Measurements from ENCODE around the gene MTMR1. TPM values are rescaled to one million over a fixed set of nuclear protein-coding genes. Genes with fewer than 3 reads are reported as not detected.

MTMR1 gene
- polyA plus RNA-seq, 2 donors: 19.2 to 21.2 TPM

DNA sequence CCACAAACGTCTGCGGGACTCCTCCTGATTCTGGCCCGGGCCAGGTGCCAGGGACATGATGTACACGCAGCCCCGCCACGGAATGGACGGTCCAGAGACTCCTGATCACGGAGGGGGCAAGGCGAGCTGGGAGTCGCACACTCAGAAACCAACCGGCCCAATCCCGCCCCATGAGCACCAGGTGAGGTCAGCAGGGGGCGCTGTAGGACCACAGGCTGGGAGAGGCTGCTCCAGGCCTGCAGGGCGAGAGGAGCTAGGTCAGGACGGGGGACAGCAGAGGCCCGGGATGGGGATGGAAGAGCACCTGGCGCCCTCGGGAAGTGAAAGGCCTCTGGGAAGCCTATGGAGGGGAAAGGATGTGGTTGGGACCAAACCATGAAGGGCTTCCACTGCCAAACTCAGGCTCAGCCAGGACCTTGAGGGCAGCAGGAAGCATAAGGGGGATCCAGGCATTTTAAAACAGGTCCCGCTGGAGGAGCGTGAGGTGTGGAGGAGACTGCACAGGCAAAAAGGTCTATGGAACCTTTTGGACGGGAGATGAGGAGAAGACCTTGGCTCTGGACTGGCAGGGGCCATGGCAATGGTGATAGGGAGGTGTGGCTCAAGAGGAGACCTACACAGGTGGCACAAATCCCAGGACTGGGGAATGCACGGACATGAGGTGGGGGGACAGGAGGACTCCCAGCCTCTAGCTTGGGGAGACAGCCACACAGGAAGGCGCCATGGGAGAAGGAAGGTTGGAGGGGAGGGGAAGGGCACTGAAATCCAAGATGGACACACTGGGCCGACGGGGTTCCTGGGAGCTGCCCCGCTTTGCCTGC is 79.2 kb downstream of the MTMR1 start:
- 30 to 37% methylated on average over 25 to 26 of the region's 26 CpGs for WGBS, 2 donors
- Histone ChIP-seq H3K9me3 (ENCODE audit: control insufficient read depth in 2 of 2, insufficient read depth in 1 of 2, low read depth in 1 of 2, low read length in 1 of 2) (no peaks in the 10 kb centered on the region), H3K27ac (ENCODE audit: low read depth in 2 of 2, low read length in 1 of 2) (no peak overlapping the region), H3K27me3 (ENCODE audit: control insufficient read depth in 1 of 2, insufficient read depth in 2 of 2, low read length in 2 of 2) (no peaks in the 10 kb centered on the region), H3K36me3 (ENCODE audit: control insufficient read depth in 2 of 2, insufficient read depth in 2 of 2, low read length in 1 of 2) (peaks cover 0 to 6% of the 10 kb centered on the region in 2 donors), H3K4me1 (ENCODE audit: control insufficient read depth in 2 of 2, insufficient read depth in 2 of 2, low read length in 1 of 2) (peaks cover 0 to 2% of the 10 kb centered on the region in 2 donors), H3K4me3 (ENCODE audit: low read depth in 1 of 2, low read length in 2 of 2) (no peak overlapping the region)

DNA sequence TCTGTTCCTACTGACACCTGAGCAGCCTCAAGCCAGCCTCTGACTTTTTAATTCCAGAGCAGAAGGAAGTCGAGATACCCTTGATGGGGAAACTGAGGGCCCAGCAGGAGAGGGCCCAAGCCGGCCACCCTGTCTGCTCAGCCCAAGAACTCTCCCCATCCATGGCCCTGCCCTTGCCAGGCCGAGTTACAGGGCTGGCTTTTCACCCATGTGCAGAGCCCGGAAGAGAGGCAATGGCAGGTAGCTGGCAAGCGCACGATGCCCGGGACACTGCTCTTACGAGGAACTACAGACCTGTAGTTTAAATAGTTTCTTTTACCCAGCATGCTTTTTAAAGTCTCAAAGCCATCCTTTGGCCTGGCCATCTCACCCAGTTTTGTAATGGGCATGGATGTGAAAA is 79.9 kb downstream of the MTMR1 start:
- peaks cover 0 to 6% of the 10 kb centered on the region in 2 donors for H3K36me3 ChIP-seq (ENCODE audit: control insufficient read depth in 2 of 2, insufficient read depth in 2 of 2, low read length in 1 of 2)
- no peak overlapping the region for H3K4me3 ChIP-seq (ENCODE audit: low read depth in 1 of 2, low read length in 2 of 2)
- no peak overlapping the region for H3K27ac ChIP-seq (ENCODE audit: low read depth in 2 of 2, low read length in 1 of 2)
- H3K4me1 ChIP-seq (ENCODE audit: control insufficient read depth in 2 of 2, insufficient read depth in 2 of 2, low read length in 1 of 2): peaks cover 0 to 2% of the 10 kb centered on the region in 2 donors
- no peaks in the 10 kb centered on the region for H3K9me3 ChIP-seq (ENCODE audit: control insufficient read depth in 2 of 2, insufficient read depth in 1 of 2, low read depth in 1 of 2, low read length in 1 of 2)
- H3K27me3 ChIP-seq (ENCODE audit: control insufficient read depth in 1 of 2, insufficient read depth in 2 of 2, low read length in 2 of 2): no peaks in the 10 kb centered on the region
- WGBS, 2 donors: 85 to 91% methylated on average over 8 of the region's 8 CpGs

DNA sequence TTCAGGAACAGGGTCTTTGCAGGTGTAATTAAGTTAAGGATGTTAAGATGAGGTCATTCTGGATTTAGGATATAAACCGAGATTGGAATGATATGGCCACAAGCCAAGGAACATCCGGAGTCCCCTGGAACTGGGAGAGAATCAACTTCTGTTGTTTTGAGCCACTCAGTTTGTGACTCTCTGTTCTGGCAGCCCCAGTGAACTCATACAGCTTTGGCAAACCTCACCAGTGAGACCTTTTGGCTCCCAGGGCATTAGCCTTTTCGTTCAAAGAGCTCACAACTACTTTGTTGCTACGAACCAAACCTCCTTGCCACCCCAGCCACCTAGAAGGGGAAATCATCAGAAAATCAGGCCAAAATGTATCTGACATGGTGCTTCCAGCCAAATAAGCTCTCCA is 80.4 kb downstream of the MTMR1 start:
- Histone ChIP-seq H3K36me3 (ENCODE audit: control insufficient read depth in 2 of 2, insufficient read depth in 2 of 2, low read length in 1 of 2) (peaks cover 0 to 6% of the 10 kb centered on the region in 2 donors), H3K27ac (ENCODE audit: low read depth in 2 of 2, low read length in 1 of 2) (no peak overlapping the region), H3K4me3 (ENCODE audit: low read depth in 1 of 2, low read length in 2 of 2) (no peak overlapping the region), H3K27me3 (ENCODE audit: control insufficient read depth in 1 of 2, insufficient read depth in 2 of 2, low read length in 2 of 2) (no peaks in the 10 kb centered on the region), H3K4me1 (ENCODE audit: control insufficient read depth in 2 of 2, insufficient read depth in 2 of 2, low read length in 1 of 2) (peaks cover 0 to 2% of the 10 kb centered on the region in 2 donors), H3K9me3 (ENCODE audit: control insufficient read depth in 2 of 2, insufficient read depth in 1 of 2, low read depth in 1 of 2, low read length in 1 of 2) (no peaks in the 10 kb centered on the region)
- 61 to 71% methylated on average over 4 of the region's 4 CpGs for WGBS, 2 donors

DNA sequence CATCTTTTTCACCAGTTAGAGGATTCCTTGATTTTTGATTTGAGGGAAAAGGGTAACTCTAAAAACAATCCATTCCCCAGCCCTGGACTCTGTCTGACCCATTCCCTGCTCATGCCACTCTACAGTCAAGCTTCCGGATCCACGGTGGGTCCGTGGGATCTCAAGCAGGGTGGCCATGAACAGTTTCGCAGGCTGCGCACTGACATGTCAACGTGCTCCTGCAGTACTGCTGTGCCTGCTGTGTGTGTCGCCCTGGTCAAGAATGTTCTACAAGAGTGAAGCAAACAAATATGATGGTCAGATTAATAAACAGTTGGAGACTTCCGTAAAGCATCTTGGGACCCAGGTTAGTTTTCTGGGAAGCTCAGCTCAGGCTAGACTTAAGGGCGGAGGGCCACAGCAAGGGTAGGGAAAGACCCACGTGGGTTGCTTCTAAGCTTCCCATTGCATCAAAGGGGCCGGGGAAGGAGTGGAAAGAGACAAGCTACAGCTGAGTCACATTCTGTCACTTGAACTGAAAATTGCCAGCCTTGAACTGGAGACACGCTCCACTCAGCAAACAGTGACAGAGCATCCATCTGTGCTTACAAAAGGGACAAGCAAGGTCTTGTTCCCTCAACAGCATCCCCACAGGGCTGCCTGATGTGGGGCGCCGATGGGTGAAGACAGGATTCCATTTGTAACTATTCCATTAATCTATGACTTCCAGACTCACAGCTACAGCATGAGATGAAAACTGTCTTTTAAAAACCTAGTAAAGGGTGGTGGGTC is 81.8 kb downstream of the MTMR1 start:
- Histone ChIP-seq H3K36me3 (ENCODE audit: control insufficient read depth in 2 of 2, insufficient read depth in 2 of 2, low read length in 1 of 2) (peaks cover 0 to 6% of the 10 kb centered on the region in 2 donors), H3K4me3 (ENCODE audit: low read depth in 1 of 2, low read length in 2 of 2) (no peak overlapping the region), H3K9me3 (ENCODE audit: control insufficient read depth in 2 of 2, insufficient read depth in 1 of 2, low read depth in 1 of 2, low read length in 1 of 2) (no peaks in the 10 kb centered on the region), H3K27ac (ENCODE audit: low read depth in 2 of 2, low read length in 1 of 2) (no peak overlapping the region), H3K4me1 (ENCODE audit: control insufficient read depth in 2 of 2, insufficient read depth in 2 of 2, low read length in 1 of 2) (no peaks in the 10 kb centered on the region), H3K27me3 (ENCODE audit: control insufficient read depth in 1 of 2, insufficient read depth in 2 of 2, low read length in 2 of 2) (no peaks in the 10 kb centered on the region)
- 86 to 87% methylated on average over 14 of the region's 14 CpGs for WGBS, 2 donors

DNA sequence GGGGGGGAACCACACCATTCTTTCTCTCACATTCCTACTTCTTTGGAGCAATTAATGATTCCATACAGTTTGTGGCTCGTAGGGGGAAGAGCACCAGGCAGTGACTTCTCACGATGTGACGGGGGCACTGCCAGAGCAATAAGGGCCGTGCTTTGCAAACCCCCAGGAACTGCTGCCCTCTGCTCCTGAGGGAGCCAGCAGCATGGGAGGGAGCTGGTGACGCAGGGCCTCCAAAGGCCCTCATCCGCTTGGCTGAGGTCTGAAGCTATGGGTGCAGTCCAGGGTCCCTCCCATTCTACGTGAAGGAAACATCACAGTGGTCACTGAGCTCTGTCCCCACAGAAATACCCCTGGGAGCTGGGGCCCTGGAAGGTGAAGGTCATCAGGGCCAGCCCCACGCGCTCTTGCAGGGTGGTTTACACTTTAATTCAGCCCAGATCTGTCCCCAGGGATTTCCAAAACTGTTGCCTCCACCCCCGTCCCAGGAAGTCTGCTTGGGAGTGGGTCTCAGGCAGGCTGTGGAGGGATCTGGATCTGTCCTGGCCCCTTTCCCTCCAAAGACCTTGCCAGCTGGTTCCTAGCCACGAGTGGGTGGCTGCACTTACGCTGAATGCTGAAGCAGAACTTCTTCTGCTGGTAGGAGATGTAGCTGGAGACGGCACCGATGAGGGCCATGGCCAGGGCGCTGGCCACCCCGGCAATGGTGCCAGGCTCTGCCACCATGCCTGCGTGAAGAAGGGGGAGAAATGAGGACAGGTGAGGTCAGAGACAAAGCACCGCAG is 82.6 kb downstream of the MTMR1 start:
- Histone ChIP-seq H3K9me3 (ENCODE audit: control insufficient read depth in 2 of 2, insufficient read depth in 1 of 2, low read depth in 1 of 2, low read length in 1 of 2) (no peaks in the 10 kb centered on the region), H3K4me3 (ENCODE audit: low read depth in 1 of 2, low read length in 2 of 2) (no peak overlapping the region), H3K4me1 (ENCODE audit: control insufficient read depth in 2 of 2, insufficient read depth in 2 of 2, low read length in 1 of 2) (no peaks in the 10 kb centered on the region), H3K36me3 (ENCODE audit: control insufficient read depth in 2 of 2, insufficient read depth in 2 of 2, low read length in 1 of 2) (peaks cover 0 to 6% of the 10 kb centered on the region in 2 donors), H3K27ac (ENCODE audit: low read depth in 2 of 2, low read length in 1 of 2) (no peak overlapping the region), H3K27me3 (ENCODE audit: control insufficient read depth in 1 of 2, insufficient read depth in 2 of 2, low read length in 2 of 2) (no peaks in the 10 kb centered on the region)
- 83 to 84% methylated on average over 18 of the region's 18 CpGs for WGBS, 2 donors

DNA sequence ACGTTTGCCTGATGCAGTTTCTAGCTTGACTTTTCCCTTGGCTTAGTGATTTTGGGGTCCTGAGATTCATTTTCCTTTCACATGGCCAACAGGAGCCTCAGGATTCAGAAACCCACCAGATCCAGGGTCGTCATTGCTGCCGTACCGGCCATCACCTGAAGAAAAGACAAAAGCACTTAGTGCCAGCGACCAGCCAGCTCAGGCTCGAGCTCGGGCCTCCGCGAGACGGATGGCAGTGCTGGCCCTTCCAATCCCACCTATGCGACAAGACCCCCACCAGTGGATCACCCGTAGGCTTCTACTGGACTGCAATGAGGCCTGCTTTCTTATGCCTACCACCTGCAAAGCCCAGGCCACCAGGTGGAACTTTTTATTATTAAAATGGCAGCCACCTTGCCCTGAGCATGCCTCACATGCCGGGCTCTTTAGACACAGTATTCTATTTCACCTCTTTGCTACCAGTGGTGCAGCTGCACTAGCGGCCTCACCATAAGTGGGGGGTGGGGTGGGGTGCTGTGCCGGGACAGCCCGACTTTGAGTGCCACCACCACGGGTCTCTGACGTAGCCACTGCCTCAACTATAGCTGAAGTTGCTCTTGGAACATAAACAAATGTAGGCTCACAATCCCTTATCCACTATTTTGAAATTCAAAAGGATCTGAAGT is 84.3 kb downstream of the MTMR1 start:
- H3K4me3 ChIP-seq (ENCODE audit: low read depth in 1 of 2, low read length in 2 of 2): no peak overlapping the region
- WGBS, 2 donors: 88 to 96% methylated on average over 18 of the region's 18 CpGs
- no peaks in the 10 kb centered on the region for H3K4me1 ChIP-seq (ENCODE audit: control insufficient read depth in 2 of 2, insufficient read depth in 2 of 2, low read length in 1 of 2)
- H3K36me3 ChIP-seq (ENCODE audit: control insufficient read depth in 2 of 2, insufficient read depth in 2 of 2, low read length in 1 of 2): peaks cover 0 to 6% of the 10 kb centered on the region in 2 donors
- H3K27me3 ChIP-seq (ENCODE audit: control insufficient read depth in 1 of 2, insufficient read depth in 2 of 2, low read length in 2 of 2): no peaks in the 10 kb centered on the region
- H3K9me3 ChIP-seq (ENCODE audit: control insufficient read depth in 2 of 2, insufficient read depth in 1 of 2, low read depth in 1 of 2, low read length in 1 of 2): no peaks in the 10 kb centered on the region
- no peak overlapping the region for H3K27ac ChIP-seq (ENCODE audit: low read depth in 2 of 2, low read length in 1 of 2)

DNA sequence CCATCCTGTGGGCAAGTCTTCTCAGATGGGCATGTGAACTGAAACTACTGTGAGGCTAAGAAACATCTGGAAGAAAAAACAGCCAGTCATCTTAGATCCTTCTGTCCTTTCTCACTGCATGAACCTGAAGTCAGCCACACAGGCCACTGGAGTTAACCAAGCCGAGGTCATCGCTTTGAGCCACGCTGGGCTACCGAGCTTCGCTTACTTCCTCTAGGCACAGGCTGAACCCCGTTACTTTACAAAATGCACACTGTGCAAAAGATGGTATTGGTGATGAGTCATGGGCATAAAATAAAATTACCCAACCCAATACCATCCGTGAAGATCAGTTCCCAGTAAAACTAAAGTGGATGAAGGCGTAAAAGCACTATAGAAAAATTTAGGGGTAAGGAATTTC is 86.2 kb downstream of the MTMR1 start:
- Histone ChIP-seq H3K36me3 (ENCODE audit: control insufficient read depth in 2 of 2, insufficient read depth in 2 of 2, low read length in 1 of 2) (peaks cover 0 to 6% of the 10 kb centered on the region in 2 donors), H3K4me3 (ENCODE audit: low read depth in 1 of 2, low read length in 2 of 2) (no peak overlapping the region), H3K9me3 (ENCODE audit: control insufficient read depth in 2 of 2, insufficient read depth in 1 of 2, low read depth in 1 of 2, low read length in 1 of 2) (no peaks in the 10 kb centered on the region), H3K27ac (ENCODE audit: low read depth in 2 of 2, low read length in 1 of 2) (no peak overlapping the region), H3K4me1 (ENCODE audit: control insufficient read depth in 2 of 2, insufficient read depth in 2 of 2, low read length in 1 of 2) (no peaks in the 10 kb centered on the region), H3K27me3 (ENCODE audit: control insufficient read depth in 1 of 2, insufficient read depth in 2 of 2, low read length in 2 of 2) (no peaks in the 10 kb centered on the region)
- WGBS, 2 donors: 75 to 86% methylated on average over 8 of the region's 8 CpGs

DNA sequence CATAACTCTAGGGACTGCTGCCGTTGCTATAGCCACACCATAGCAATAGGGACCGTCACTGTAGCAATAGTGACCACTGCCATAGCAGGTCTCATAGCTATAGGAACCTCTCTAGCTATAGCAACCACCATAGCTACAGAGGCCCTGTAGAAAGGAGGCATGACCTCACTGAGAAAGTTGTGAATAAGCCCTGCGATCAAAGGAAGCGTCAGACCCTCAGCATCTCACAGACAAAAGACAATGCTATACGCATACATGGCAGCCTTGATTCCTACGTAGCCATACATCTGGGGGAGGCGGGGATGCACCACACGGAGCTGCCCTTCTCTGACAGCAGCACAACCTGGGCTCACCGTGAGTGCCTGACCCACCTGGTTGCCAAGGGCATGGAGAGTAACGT is 88.5 kb downstream of the MTMR1 start:
- 88 to 97% methylated on average over 10 of the region's 10 CpGs for WGBS, 2 donors
- no peaks in the 10 kb centered on the region for H3K36me3 ChIP-seq (ENCODE audit: control insufficient read depth in 2 of 2, insufficient read depth in 2 of 2, low read length in 1 of 2)
- H3K27ac ChIP-seq (ENCODE audit: low read depth in 2 of 2, low read length in 1 of 2): no peak overlapping the region
- H3K27me3 ChIP-seq (ENCODE audit: control insufficient read depth in 1 of 2, insufficient read depth in 2 of 2, low read length in 2 of 2): no peaks in the 10 kb centered on the region
- H3K4me3 ChIP-seq (ENCODE audit: low read depth in 1 of 2, low read length in 2 of 2): no peak overlapping the region
- no peaks in the 10 kb centered on the region for H3K4me1 ChIP-seq (ENCODE audit: control insufficient read depth in 2 of 2, insufficient read depth in 2 of 2, low read length in 1 of 2)
- no peaks in the 10 kb centered on the region for H3K9me3 ChIP-seq (ENCODE audit: control insufficient read depth in 2 of 2, insufficient read depth in 1 of 2, low read depth in 1 of 2, low read length in 1 of 2)

DNA sequence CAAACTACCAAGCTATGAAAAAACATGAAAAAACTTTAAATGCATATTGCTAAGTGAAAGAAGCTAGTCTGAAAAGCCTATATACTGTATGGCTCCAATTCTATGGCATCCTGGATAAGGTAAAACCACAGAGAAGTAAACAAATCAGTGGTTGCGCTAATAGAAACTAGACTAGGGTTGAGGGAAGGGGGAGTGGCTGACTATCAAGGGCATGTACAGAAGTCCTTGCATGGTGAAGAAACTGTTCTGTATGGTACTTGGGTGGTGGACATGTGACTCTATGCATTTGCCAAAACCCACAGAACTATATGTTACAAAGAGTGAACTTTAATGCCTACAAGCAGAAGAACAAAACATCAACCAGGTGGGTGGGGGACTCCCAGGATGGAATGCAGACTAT is 96.8 kb downstream of the MTMR1 start:
- Histone ChIP-seq H3K4me1 (ENCODE audit: control insufficient read depth in 2 of 2, insufficient read depth in 2 of 2, low read length in 1 of 2) (no peaks in the 10 kb centered on the region), H3K27ac (ENCODE audit: low read depth in 2 of 2, low read length in 1 of 2) (no peak overlapping the region), H3K4me3 (ENCODE audit: low read depth in 1 of 2, low read length in 2 of 2) (no peak overlapping the region), H3K9me3 (ENCODE audit: control insufficient read depth in 2 of 2, insufficient read depth in 1 of 2, low read depth in 1 of 2, low read length in 1 of 2) (no peaks in the 10 kb centered on the region), H3K36me3 (ENCODE audit: control insufficient read depth in 2 of 2, insufficient read depth in 2 of 2, low read length in 1 of 2) (no peaks in the 10 kb centered on the region), H3K27me3 (ENCODE audit: control insufficient read depth in 1 of 2, insufficient read depth in 2 of 2, low read length in 2 of 2) (peaks cover 0 to 3% of the 10 kb centered on the region in 2 donors)
- 88 to 97% methylated on average over 1 of the region's 1 CpG for WGBS, 2 donors
